Measurements from ENCODE around the gene DENND2D.

Gene DENND2D

GRCh38 chr1:111234258-111234657, 33.8 kb upstream of the DENND2D start:
- Histone ChIP-seq H3K36me3 (no peaks in the 10 kb centered on the region), H3K4me1 (ENCODE audit: control insufficient read depth in 1 of 2, insufficient read depth in 1 of 2, low read depth in 1 of 2, low read length in 1 of 2) (no peaks in the 10 kb centered on the region), H3K27me3 (peaks cover 39% of the 10 kb centered on the region), H3K9me3 (no peaks in the 10 kb centered on the region), H3K4me3 (ENCODE audit: low read depth in 1 of 2, low read length in 1 of 2) (no peak overlapping the region), H3K27ac (no peak overlapping the region)
- no peak for TF ChIP-seq CTCF (IDR thresholded peaks at IDR 0.05)

GRCh38 chr1:111232134-111232533, 31.7 kb upstream of the DENND2D start:
- Histone ChIP-seq H3K4me3 (ENCODE audit: low read depth in 1 of 2, low read length in 1 of 2) (no peak overlapping the region), H3K4me1 (ENCODE audit: control insufficient read depth in 1 of 2, insufficient read depth in 1 of 2, low read depth in 1 of 2, low read length in 1 of 2) (peaks cover 4 to 6% of the 10 kb centered on the region in 2 experiments), H3K9me3 (no peaks in the 10 kb centered on the region), H3K36me3 (no peaks in the 10 kb centered on the region), H3K27me3 (peaks cover 39% of the 10 kb centered on the region), H3K27ac (no peak overlapping the region)
- no peak for TF ChIP-seq CTCF (IDR thresholded peaks at IDR 0.05)

GRCh38 chr1:111228748-111229126, 28.3 kb upstream of the DENND2D start:
- no peak for TF ChIP-seq CTCF (IDR thresholded peaks at IDR 0.05)
- Histone ChIP-seq H3K9me3 (no peaks in the 10 kb centered on the region), H3K27me3 (peaks cover 10% of the 10 kb centered on the region), H3K36me3 (no peaks in the 10 kb centered on the region), H3K4me1 (ENCODE audit: control insufficient read depth in 1 of 2, insufficient read depth in 1 of 2, low read depth in 1 of 2, low read length in 1 of 2) (peaks cover 6 to 8% of the 10 kb centered on the region in 2 experiments), H3K4me3 (ENCODE audit: low read depth in 1 of 2, low read length in 1 of 2) (no peak overlapping the region), H3K27ac (no peak overlapping the region)

- Histone ChIP-seq H3K4me3 (ENCODE audit: low read depth in 1 of 2, low read length in 1 of 2) (no peak overlapping the region), H3K27me3 (peaks cover 8% of the 10 kb centered on the region), H3K36me3 (no peaks in the 10 kb centered on the region), H3K27ac (no peak overlapping the region), H3K9me3 (no peaks in the 10 kb centered on the region), H3K4me1 (ENCODE audit: control insufficient read depth in 1 of 2, insufficient read depth in 1 of 2, low read depth in 1 of 2, low read length in 1 of 2) (peaks cover 8% of the 10 kb centered on the region in 2 experiments)
- TF ChIP-seq CTCF (IDR thresholded peaks at IDR 0.05): no peak
Measured at GRCh38 chr1:111227851-111228747, 27.7 kb upstream of the DENND2D start.

GRCh38 chr1:111227434-111227833, 27.0 kb upstream of the DENND2D start, which contains the start of gene CHI3L2:
Gene CHI3L2 (plus strand): TSS chr1:111227713. CDS start chr1:111227730, 17 bp downstream.
- no peaks in the 10 kb centered on the region for H3K36me3 ChIP-seq
- H3K4me1 ChIP-seq (ENCODE audit: control insufficient read depth in 1 of 2, insufficient read depth in 1 of 2, low read depth in 1 of 2, low read length in 1 of 2): peaks cover 14 to 15% of the 10 kb centered on the region in 2 experiments
- peaks cover 4% of the 10 kb centered on the region for H3K27me3 ChIP-seq
- H3K27ac ChIP-seq: no peak within 1 kb of the TSS
- no peak within 1 kb of the TSS for H3K4me3 ChIP-seq (ENCODE audit: low read depth in 1 of 2, low read length in 1 of 2)
- no peaks in the 10 kb centered on the region for H3K9me3 ChIP-seq
- TF ChIP-seq CTCF (IDR thresholded peaks at IDR 0.05): no peak

Data from neutrophil (primary cell).